Erythroblast (primary cell): ENCODE data around the gene KCNK17.

Experiments used
- GATA1 ChIP-seq: IDR thresholded peaks from 2 replicates; pipeline ENCODE4 v1.6.1; 2011; ENCODE audit warnings: low read depth, mild to moderate bottlenecking, control low read depth, low read length, moderate library complexity
- POLR2A ChIP-seq: IDR thresholded peaks from 2 replicates; pipeline ENCODE4 v1.6.1; 2011; ENCODE audit warnings: mild to moderate bottlenecking, low read length

DNA sequence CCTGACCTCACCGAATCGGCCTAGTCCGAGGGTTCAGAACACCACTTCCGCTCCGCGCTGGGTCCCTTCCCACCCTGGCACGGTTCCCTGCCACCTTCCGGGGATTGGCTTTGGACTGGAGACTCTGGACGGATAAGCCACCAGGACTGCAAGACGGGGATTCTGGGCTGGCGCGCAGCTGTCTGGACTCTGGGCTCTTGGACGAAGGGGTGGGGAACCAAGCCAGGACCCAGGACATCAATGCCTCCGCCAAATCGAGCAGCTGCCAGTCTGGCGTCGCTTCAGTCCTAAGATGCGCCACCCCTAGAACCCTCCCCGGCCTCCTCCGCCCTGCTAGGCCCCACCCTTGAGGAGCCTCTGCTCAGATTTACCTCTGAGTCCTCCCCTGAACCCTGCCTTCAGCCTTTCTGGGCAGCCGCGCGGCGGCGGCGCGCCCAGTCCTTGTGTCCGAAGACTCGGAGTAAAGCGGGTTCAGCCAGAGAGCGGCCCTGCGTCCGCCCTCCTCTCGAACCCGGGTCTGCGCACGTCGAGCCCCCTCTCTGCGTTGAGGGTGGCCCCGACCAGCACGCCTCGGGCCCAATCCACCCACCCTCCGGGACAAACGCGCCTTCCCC lies 1.2 kb downstream of the KCNK17 start:
- TF ChIP-seq POLR2A (no peak), GATA1 (no peak)
